Measurements from ENCODE around the gene PNMA1.

Gene PNMA1

DNA sequence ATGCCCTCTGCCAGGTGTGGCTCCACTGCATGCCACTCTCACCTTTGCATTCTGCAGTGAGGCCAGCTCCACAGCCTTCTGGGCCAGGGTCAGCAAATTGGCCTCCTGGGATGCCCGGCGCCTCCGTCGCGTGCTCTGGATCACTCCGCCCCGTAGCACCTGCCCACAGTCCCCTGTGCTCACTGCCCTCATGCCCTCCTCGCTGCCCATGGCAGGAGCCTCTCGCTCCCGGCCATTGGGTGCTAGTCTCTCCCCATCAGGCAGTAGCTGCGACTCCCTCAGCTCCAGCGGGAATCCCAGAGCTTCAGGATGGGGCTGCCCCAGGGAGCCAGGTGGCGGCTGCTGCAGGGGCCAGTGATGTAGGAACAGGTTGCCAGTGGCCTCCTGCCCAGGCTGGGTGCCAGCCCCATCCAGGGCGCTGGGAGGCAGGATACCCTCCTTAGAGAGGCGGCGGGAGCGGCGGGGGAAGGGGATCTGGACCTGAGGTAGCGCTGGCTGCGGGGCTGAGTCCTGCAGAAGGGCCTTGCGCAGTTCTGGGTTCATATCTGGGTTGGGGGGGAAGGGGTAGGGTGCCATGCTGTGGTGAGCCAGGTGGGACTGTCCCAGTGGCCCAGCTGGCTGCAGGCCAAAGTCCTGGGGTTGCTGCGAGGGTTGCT is 24.5 kb upstream of the PNMA1 start:
- DNase-seq (ENCODE audit: low read depth, low spot score): no peak

DNA sequence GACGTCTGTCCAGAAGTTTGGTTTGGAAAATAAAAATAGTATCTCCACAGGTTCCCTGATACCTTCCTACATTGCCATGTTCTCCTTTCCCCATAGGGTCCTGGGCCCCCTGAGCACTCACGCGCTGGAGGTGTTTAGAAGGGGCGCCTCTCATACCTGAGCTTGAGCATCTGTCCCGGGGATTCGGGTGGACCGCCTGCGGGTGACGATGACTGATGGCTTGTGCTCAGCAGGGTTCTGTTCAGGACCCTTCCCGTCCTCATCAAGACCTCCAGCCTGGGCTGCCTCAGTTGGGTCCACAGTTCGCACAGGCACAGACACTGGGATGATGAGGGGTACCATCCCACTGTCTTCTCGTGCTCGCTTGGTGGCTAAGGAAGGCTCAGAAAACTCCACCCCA is 22.7 kb upstream of the PNMA1 start:
- DNase-seq (ENCODE audit: low read depth, low spot score): no peak

DNA sequence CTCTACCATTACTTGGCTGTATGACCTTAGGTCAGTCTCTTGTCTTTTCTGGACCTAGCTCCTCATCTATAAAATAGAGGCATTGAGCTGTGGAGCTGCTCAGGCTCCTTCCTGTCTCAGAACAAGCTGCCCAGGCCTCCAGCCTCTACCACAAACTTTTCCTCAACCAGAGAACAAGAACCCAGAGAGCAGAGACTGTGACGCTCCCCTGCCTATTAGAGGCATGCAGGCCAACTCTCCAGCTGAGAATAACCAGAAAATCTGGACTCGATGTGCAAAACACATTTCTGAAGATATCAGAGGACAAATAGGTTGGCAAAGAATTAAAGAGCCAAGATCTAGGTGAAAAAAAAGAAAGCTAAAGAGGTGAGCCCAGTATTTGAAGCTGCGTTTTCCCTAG is 17.8 kb upstream of the PNMA1 start:
- no peak for DNase-seq (ENCODE audit: low read depth, low spot score)

DNA sequence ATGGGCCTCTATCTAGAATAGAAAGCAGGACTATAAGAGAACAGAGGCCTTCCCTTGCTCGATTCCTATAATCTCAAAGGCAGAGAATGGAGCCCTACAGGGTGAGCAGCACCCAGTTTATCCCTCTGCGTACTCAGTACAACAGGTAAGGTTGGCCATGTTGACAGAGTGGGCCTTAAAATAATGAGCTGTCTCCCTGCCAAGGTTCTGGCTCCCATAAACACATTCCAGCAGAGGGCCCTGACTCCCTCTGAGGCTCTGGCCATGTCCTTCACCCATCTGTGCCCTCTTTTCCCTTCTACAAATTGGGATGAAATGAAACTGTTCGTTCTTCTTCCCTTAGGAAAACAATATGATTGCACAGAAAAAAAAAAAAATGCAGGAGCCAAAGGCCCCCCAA is 16.9 kb upstream of the PNMA1 start:
- DNase-seq (ENCODE audit: low read depth, low spot score): no peak

DNA sequence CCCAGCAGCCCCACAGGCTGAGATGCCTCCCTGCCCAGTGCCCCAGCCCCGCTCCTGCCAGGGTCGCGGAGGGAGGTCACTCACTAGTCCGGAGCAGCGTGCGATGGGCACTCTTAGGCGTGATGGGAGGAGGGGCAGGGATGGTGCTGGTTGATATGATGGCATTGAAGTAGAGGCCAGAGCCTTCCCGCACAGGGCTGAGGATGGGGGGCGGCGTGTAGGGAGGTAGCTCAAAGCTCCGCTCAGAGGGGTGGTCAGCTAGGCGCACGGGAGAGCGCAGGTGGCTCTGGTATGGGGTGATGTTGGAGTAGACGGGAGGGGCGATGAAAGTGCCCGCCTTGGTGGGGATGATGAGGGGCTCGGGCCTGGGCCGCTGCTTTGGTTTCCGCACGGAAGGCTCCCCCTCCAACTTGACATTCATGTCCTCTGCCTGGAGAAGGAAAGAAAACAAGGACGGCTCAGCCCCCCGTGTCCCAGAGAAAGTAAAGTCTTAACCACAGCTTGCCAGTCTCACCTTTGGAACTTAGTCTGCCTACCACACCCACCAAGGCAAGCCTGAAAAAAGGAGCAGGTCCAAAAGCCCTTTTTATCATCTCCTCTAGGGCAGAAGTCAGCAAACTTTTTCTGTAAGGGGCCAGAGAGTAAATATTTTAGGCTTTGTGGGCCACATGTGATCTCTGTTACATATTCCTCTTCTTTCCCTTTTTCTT is 15.5 kb upstream of the PNMA1 start:
- DNase-seq (ENCODE audit: low read depth, low spot score): no peak

DNA sequence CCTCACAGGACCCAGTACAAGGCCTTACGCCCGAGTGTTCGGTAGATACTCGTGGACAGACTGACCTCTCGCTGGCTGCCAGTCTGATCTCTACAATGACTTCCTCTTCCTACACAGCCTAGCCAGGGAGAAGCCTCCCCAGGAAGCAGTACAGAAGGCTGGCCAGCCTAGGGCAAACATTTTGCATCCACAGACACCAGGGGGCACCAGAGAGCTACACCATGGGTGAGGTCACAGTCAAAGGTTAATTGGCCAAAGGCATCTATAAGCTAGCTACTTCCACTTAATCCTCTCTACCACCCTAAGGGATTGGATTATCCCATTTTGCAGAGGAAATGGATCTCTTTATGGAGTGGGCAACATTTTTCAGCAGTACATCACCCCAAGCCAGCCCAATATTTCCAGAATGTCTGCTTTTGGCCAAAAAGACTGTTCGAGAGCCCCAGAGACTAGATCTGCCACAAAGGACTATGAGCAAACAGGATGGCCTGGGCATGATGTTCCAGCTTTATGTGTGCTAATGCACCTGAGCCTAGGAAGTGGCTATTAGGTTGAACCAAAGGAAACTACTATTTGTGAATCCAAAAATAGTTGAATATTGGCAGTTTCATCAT is 14.6 kb upstream of the PNMA1 start:
- peak; percentile 90 for DNase-seq (ENCODE audit: low read depth, low spot score)

DNA sequence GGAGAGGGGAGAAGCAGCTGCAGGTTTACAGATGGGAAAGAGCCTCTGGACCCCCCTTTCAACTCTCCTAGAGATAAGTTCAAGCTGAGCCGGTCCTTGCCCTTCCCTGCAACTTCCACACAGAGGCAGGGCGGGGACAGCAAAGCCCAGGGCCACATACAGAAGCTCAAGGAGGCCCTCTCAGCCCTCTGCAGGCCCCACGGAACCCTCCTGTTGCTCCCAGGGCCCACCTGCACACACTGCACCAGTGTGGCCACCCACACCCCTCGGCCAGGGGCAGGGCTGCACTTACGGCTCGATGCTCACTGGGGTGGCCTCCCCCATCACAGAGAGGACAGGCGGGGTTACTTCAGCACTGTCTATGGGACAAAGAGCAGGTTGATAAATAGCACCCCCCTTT is 13.0 kb upstream of the PNMA1 start:
- no peak for DNase-seq (ENCODE audit: low read depth, low spot score)

DNA sequence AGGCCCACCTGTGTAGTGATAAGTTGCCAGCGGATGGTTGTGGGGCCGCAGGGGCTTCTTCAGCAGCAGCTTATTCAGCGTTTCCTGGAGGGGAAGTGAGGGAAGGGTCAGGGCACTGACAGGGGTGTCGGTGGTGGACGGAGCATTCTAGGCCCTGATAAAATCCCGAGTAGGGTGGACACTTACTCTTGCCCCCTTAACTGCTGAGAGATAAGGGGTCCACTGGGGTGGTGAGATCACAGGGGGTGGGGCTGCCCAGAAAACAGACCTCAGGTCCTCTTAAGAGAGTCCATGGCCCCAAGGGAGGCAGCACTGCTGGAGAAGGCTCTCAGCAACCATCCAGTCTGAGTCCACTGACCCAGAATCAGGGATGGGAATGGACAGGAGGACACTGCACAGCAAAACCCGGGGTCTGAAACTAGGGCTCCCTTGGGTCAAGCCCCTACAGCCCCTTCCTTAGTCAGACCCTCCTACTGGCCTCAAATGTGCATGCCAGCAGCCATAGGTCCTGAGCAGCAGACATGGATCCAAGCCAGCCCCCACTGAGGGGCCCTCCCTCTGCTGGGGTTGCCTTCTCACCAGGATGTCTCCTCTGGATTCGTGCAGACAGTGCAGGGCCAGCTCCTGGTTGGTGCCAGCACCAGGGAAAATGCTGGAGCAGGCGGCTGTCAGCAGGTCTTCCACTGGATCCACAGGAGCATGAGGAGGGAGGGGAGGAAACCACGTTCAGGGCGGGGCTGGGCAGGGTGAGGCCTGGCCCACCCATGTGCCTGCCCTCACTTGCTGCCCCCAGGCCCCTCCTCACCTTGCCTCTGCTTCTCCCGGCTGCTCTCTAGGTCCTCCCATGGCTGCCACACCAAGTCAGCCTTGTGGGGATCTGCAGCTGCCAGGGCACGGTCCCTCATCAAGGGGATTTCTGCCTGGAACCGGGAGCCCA is 12.1 kb upstream of the PNMA1 start:
- no peak for DNase-seq (ENCODE audit: low read depth, low spot score)

DNA sequence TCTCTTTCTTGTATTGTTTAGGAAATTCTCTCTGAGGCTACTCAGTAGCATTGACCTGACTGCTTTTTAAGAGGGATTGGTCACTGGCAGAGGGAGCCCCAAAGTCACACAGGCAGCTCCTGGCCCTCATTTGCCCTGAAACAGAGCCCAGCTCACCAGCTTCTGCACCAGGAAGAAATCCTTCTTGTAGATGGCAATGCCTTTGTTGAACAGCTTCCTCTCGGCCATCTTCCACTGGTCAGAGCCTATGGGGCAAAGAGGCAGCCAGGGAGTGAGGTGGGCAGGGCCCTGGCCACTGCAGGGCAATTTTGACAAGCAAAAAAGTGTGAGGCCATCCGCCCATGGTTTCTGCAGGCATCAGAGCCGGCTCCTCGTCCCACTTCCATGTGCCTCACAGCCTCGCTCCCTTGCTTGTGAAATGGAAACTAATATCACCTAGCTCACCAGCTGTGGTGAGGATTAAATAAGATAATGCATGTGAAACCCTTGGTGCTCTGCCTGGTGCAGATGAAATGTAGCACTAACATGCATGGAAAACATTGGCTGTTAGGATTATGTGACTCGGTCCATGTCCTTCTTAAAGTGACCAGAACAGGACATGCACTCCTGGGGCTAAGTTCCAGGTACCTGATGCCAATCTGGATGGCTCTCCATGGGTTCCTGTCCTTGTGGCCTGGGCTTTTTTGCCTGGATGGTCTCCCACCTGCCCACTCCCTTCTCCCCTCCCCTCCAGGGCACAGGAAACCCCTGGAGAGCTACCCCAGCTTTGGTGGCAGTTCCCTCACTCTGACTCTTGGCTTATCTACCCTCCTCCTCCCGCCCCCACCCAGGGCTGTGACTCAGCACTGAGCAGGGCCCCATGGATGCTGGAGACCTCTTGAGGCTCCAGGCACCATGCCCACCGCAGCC is 11.2 kb upstream of the PNMA1 start:
- no peak for DNase-seq (ENCODE audit: low read depth, low spot score)

DNA sequence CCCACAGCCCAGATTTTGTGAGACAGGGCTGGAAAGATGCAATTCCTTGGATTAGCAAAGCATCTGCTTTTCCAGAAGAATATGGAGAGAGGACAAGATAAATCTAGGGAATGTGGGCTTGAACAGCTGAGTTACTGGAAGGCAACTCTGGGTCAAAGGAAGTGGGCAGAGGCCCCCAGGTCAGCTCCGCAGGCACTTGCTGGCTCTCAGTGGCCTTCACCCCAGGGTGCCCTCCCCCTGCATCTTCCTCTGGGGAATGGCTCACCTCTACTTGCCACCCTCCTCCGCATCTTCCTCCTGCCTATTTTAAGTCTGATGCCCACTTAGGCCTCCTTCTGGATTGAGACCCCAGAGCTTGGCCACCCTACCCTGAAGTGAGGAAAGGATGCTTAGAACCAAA is 10.5 kb upstream of the PNMA1 start:
- no peak for DNase-seq (ENCODE audit: low read depth, low spot score)

DNA sequence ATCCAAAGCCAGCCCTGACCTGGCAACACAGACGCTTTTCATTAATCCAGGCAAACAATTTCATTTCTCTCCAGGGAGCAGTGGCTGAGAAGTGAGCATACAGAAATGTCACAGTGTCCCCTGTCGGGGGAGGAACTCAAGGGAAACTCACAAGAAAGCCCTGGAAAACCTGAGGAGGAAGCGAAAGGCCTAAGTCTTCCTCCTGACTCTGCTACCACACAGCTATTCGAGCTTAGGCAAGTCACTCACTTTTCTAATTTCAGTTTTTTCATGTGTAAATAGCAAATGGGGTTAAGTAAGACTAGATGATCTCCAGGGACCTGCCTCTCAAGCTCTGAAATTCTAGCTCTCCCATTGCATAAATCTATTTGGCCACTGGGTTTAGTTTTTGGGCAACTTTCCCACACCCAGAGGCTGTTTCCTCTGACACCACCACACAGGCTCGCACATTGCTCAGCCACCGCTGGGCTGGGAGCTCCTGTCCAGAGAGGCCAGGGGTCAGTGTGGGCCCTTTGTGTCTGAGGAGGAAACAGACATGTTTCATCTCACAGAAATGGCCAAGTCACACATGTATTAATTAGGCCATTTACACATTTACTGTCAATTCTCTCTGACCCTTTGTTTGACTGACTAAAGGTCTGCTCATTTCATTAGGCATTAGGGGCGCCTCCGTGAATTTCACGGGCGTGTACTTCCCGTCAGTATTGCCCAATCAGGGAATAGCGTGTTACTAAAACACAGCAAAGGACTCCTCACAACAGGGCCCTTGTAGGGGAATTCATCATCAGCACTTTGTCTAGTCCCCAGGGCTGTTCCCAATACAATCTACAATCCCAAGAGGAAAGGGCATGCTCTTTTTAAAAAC is 9.8 kb upstream of the PNMA1 start:
- peak; percentile 55 for DNase-seq (ENCODE audit: low read depth, low spot score)

DNA sequence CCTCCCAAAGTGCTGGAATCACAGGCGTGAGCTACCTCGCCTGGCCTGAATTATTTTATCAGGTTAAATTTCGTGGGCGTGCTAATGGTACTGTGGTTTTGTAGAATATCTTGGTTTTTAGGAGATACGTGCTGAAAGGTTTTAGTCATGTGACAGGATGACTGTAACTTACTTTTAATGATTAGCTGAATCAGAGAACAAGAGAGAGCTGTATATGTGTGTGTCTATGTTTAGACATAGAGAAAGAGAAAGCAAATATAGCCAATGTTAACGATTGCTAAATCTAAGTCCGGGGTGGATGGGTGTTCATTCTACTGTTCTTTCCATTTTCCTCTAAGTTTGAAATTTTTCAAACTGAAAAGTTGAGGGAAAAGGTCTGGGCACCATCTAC is 9.2 kb upstream of the PNMA1 start:
- DNase-seq (ENCODE audit: low read depth, low spot score): no peak

DNA sequence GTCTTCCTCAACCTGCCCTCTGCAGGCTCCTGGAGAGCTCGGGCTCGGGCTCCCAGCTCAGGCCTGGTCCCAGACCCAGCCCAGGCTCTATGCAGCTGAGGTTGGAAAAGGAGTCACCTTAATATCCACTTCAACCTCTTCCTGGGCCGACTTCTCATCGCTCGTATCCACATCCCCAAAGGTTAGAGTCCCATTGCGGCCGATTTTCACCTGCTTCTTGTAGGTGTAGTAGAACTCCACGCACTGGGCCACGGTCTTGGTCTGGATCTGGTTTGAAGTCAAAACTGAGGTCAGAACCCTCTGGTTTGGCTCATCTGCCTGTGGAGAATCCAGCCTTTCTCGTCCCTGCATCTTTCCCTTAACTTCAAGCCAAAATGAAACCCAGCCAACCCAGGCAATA is 8.4 kb upstream of the PNMA1 start:
- DNase-seq (ENCODE audit: low read depth, low spot score): no peak

DNA sequence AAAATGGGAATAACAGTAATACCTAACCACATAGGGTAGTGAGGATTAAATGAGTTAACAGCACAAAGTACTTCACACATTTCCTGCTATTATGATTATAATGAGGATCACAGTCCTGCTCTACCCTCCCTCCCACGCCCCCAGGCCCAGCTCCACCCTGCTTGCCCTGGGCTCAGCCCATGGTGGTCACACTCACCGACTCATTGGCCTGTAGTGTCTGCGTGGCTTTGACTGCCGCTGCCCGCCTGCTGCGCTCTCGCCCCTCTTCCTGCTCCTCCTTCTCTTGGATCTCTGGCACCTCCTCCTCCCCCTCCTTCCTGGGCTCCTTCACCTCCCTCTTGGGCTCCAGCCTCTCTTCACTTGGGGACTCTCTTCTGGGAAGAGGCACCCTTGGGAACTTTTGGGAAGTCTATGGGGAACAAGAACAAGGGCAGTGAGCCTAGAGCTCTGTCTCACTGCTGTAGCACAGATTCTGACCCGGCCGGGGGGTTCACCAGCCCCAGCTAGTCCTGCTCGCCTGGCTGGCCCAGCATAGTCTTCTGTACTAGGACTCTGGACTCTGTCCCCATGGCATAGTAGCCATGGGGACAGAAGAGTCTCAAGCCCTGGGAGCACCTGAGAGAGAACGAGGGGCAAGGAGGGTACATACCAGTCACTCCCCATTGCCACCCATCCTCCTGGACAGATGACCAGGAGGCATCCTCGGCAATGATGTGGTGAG is 7.1 kb upstream of the PNMA1 start:
- peak; percentile 70 for DNase-seq (ENCODE audit: low read depth, low spot score)

DNA sequence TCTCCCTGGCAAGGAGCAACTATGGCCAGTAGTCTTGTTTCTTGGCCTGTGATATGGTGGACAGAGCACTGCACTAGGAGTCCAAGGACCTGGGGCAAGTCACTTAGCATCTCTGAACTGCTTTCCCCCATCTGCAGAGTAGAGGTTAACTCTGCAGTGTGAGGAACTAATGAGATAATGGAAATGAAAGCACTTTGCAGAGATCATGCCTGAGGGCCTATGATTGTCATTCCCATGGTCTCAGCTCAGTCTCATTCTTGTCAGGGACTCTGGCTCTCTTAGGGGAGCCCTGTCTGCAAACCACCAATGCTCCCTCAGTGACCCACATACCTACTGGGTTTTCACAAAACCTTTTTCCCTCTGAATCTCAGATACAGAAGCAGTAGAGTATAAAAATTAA is 6.5 kb upstream of the PNMA1 start:
- DNase-seq (ENCODE audit: low read depth, low spot score): peak; percentile 49

DNA sequence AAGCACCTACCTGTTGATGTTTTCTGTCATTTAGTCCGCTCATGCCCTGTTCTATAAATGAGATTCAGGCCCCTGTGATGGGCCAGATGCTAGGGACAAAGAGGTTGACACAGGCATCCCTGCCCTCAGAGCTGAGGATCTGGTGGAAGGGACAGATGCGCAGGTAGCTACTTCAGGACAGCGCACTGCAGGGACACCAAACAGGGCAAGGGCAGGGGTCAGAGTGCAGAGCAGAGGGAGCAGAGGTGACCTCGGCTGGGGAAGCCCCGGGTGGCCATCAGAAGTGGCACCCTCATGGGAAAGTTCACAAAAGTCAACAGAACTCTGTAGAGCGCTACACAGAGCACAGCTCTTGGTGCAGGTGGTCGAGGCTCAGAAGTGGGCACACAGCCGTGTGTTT is 5.6 kb upstream of the PNMA1 start:
- DNase-seq (ENCODE audit: low read depth, low spot score): no peak

DNA sequence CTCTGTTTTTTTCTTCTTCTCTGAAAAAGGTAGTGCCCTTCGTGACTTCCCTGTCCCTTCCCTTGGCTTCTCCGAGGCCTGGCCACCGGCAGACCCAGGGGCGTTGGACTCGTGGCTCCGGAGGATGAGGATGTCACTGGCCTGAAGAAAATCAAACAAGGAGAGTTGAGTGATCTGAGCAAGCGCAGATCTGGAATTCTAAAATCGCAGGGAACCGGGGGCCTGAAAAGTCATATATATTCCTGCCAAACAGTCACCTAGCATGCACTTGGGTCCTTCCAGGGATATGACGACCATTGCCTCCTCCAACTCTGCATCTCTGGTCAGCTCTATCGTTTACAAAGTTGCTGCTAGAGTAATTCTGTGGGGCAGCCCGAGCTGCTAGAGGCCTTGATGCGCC is 5.2 kb upstream of the PNMA1 start:
- DNase-seq (ENCODE audit: low read depth, low spot score): no peak

DNA sequence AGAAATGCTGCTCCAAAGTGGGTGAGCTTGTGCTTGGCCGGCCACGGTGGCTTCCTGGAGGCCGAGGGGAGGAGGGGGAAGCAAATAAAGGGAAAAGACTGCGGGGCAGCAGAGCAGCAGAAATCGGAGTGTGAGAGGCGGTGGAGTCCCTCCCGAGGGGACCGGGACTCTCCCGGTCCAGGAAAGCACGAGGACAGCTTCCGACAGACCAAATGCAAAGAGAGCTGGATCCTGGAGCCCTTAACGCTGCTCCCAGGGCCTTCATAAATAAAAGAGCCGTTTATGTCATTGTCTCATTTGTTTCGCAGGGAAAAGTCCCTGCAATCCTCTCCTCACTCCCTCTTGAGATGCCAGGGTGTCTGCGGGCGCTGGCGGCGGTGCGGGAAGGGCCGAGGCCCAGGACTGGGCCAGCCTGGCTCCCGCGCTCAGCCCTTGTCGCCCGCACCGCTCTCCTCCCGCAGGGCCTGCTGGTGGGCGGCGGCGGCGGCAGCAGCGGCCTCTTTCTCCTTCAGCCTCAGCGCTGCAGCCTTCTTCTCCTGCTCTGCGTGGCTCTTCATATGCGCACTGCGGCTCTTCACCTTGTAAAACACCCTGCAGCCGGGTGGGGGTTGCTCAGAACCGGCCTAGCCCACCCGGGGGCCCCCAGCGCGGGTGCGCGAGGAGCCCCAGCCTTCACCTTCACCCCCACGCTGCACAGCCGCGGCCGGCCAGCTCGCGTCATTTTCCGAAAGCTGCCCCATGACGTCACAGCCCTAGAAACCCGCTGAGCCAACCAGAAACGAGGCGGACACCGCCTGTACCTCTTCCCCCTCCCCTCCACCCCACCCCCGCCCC is 4.5 kb upstream of the PNMA1 start:
- peak; percentile 82 for DNase-seq (ENCODE audit: low read depth, low spot score)

Data from ELF-1 (cell line).